HepG2 (cell line): ENCODE results near the gene FPGS. TPM values are rescaled to one million over a fixed set of nuclear protein-coding genes. Genes with fewer than 3 reads are reported as not detected.

Source experiments
- BRD4 ChIP-seq: sonication (generic); formaldehyde crosslinking; IDR thresholded peaks from 2 replicates; pipeline ENCODE4 v1.4.0; 2020; ENCODE audit warnings: missing genetic modification reagents
- CTCF ChIP-seq: sonication (generic); formaldehyde crosslinking; IDR thresholded peaks from 2 replicates; pipeline ENCODE4 v1.5.0; 2020; ENCODE audit warnings: mild to moderate bottlenecking, missing genetic modification reagents, moderate library complexity
- FUBP1 ChIP-seq: sonication (generic); formaldehyde crosslinking; IDR thresholded peaks from 2 replicates; pipeline ENCODE4 v1.5.1; 2020; ENCODE audit warnings: missing genetic modification reagents, mild to moderate bottlenecking, borderline replicate concordance
- HDAC1 ChIP-seq: sonication (generic); formaldehyde crosslinking; IDR thresholded peaks from 2 replicates; pipeline ENCODE4 v1.5.1; 2020; ENCODE audit warnings: mild to moderate bottlenecking, missing genetic modification reagents
- KMT2A ChIP-seq: sonication (generic); formaldehyde crosslinking; IDR thresholded peaks from 2 replicates; pipeline ENCODE4 v1.4.0; 2020; ENCODE audit warnings: missing genetic modification reagents
- MATR3 ChIP-seq: sonication (generic); formaldehyde crosslinking; IDR thresholded peaks from 2 replicates; pipeline ENCODE4 v1.4.0; 2020; ENCODE audit warnings: missing genetic modification reagents
- SMARCC2 ChIP-seq: fragments of 450-650 bp; IDR thresholded peaks from 2 replicates; pipeline ENCODE4 v1.6.1; 2017; ENCODE audit warnings: antibody characterized with exemption, mild to moderate bottlenecking
- TEAD3 ChIP-seq: optimal IDR thresholded peaks from 2 replicates; pipeline ENCODE3; 2016; ENCODE audit warnings: borderline replicate concordance
- ZBTB7B ChIP-seq: sonication (generic); formaldehyde crosslinking; IDR thresholded peaks from 2 replicates; pipeline ENCODE4 v1.4.0; 2020; ENCODE audit warnings: missing genetic modification reagents
- ZFYVE20 ChIP-seq: sonication (generic); formaldehyde crosslinking; IDR thresholded peaks from 2 replicates; pipeline ENCODE4 v1.8.0; 2023; ENCODE audit warnings: low read depth, mild to moderate bottlenecking, moderate library complexity, missing genetic modification reagents, borderline replicate concordance
- ZNF20 ChIP-seq: sonication (generic); formaldehyde crosslinking; IDR thresholded peaks from 2 replicates; pipeline ENCODE4 v1.4.0; 2020; ENCODE audit warnings: mild to moderate bottlenecking, moderate library complexity, missing genetic modification reagents
- ZNF326 ChIP-seq: sonication (generic); formaldehyde crosslinking; IDR thresholded peaks from 2 replicates; pipeline ENCODE4 v1.4.0; 2020; ENCODE audit warnings: missing genetic modification reagents, borderline replicate concordance
- ZNF558 ChIP-seq: sonication (generic); formaldehyde crosslinking; IDR thresholded peaks from 2 replicates; pipeline ENCODE4 v1.9.0; 2022; ENCODE audit warnings: mild to moderate bottlenecking, missing genetic modification reagents, borderline replicate concordance
- ZNF652 ChIP-seq: IDR thresholded peaks from 2 replicates; pipeline ENCODE4 v1.6.1; 2016; ENCODE audit warnings: low read depth, borderline replicate concordance
- polyA plus RNA-seq, 8 experiments: library from polyadenylated mRNA; depleted of rRNA in 3 of 8; stranded (reverse) in 7 of 8; unstranded in 1 of 8; fragments of >200 nt; fragmentation: Illumina TruSeq in 4 of 8; extraction: Trizol in 4 of 8; gene quantifications; 2 replicates each; pipeline versions ENCODE4 v1.2.1 to v1.2.3, GENCODE V29; 2011 to 2016; ENCODE audit warnings: low read depth in 4 of 8, missing spikeins in 1 of 8, mixed read lengths in 1 of 8; ENCODE audit not compliant: insufficient read depth in 1 of 8
- total RNA-seq, 5 experiments: library from RNA; depleted of rRNA; stranded (reverse); fragments of >200 nt; fragmentation: Illumina TruSeq; extraction: Trizol; gene quantifications; 2 replicates each; pipeline ENCODE4 v1.2.3, GENCODE V29; 2016; ENCODE audit warnings: low read depth in 1 of 5
- TF ChIP-seq, protein P1 (sequence below): sonication (generic); formaldehyde crosslinking; IDR thresholded peaks from 2 replicates; pipeline ENCODE4 v1.4.0; 2020; ENCODE audit warnings: missing genetic modification reagents; ENCODE audit errors: not compliant biosample characterization
- TF ChIP-seq, protein P2 (sequence below): sonication (generic); formaldehyde crosslinking; IDR thresholded peaks from 2 replicates; pipeline ENCODE4 v1.4.0; 2020; ENCODE audit warnings: missing genetic modification reagents
- TF ChIP-seq, protein P3 (sequence below): conservative IDR thresholded peaks from 2 replicates; pipeline ENCODE4 v1.6.1; 2018; ENCODE audit warnings: missing genetic modification reagents

FPGS gene
- total and polyA plus RNA-seq, 2 of the 13 experiments (the other 11 are each of a cell fraction or from before 2014, with no cell fraction given): 35.6 to 36.8 TPM

- no peak; the same call in 1 of the 2 replicates for TF ChIP-seq CTCF
- no peak for TF ChIP-seq ZFYVE20 (CRISPR knock-in tag)
- TF ChIP-seq ZBTB7B (CRISPR knock-in tag): peak; percentile 13; the same call in 1 of the 2 replicates
- TF ChIP-seq KMT2A: peak; percentile 7; the same call in 1 of the 2 replicates
- no peak for TF ChIP-seq ZNF326 (CRISPR knock-in tag)
- TF ChIP-seq, protein P1, sequence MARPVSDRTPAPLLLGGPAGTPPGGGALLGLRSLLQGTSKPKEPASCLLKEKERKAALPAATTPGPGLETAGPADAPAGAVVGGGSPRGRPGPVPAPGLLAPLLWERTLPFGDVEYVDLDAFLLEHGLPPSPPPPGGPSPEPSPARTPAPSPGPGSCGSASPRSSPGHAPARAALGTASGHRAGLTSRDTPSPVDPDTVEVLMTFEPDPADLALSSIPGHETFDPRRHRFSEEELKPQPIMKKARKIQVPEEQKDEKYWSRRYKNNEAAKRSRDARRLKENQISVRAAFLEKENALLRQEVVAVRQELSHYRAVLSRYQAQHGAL (CRISPR knock-in tag): no peak
- no peak for TF ChIP-seq ZNF20
- no peak for TF ChIP-seq MATR3
- TF ChIP-seq TEAD3: peak; percentile 46
- TF ChIP-seq, protein P2, sequence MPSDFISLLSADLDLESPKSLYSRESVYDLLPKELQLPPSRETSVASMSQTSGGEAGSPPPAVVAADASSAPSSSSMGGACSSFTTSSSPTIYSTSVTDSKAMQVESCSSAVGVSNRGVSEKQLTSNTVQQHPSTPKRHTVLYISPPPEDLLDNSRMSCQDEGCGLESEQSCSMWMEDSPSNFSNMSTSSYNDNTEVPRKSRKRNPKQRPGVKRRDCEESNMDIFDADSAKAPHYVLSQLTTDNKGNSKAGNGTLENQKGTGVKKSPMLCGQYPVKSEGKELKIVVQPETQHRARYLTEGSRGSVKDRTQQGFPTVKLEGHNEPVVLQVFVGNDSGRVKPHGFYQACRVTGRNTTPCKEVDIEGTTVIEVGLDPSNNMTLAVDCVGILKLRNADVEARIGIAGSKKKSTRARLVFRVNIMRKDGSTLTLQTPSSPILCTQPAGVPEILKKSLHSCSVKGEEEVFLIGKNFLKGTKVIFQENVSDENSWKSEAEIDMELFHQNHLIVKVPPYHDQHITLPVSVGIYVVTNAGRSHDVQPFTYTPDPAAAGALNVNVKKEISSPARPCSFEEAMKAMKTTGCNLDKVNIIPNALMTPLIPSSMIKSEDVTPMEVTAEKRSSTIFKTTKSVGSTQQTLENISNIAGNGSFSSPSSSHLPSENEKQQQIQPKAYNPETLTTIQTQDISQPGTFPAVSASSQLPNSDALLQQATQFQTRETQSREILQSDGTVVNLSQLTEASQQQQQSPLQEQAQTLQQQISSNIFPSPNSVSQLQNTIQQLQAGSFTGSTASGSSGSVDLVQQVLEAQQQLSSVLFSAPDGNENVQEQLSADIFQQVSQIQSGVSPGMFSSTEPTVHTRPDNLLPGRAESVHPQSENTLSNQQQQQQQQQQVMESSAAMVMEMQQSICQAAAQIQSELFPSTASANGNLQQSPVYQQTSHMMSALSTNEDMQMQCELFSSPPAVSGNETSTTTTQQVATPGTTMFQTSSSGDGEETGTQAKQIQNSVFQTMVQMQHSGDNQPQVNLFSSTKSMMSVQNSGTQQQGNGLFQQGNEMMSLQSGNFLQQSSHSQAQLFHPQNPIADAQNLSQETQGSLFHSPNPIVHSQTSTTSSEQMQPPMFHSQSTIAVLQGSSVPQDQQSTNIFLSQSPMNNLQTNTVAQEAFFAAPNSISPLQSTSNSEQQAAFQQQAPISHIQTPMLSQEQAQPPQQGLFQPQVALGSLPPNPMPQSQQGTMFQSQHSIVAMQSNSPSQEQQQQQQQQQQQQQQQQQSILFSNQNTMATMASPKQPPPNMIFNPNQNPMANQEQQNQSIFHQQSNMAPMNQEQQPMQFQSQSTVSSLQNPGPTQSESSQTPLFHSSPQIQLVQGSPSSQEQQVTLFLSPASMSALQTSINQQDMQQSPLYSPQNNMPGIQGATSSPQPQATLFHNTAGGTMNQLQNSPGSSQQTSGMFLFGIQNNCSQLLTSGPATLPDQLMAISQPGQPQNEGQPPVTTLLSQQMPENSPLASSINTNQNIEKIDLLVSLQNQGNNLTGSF (CRISPR knock-in tag): 0 out of 2 replicates have a peak, but pooled peaks have one; percentile 29
- no peak for TF ChIP-seq SMARCC2
- TF ChIP-seq, protein P3, sequence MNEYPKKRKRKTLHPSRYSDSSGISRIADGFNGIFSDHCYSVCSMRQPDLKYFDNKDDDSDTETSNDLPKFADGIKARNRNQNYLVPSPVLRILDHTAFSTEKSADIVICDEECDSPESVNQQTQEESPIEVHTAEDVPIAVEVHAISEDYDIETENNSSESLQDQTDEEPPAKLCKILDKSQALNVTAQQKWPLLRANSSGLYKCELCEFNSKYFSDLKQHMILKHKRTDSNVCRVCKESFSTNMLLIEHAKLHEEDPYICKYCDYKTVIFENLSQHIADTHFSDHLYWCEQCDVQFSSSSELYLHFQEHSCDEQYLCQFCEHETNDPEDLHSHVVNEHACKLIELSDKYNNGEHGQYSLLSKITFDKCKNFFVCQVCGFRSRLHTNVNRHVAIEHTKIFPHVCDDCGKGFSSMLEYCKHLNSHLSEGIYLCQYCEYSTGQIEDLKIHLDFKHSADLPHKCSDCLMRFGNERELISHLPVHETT: 0 out of 2 replicates have a peak, but pooled peaks have one; percentile 29
- no peak for TF ChIP-seq FUBP1 (CRISPR knock-in tag)
- TF ChIP-seq ZNF652 (CRISPR knock-in tag): no peak
- TF ChIP-seq HDAC1 (CRISPR knock-in tag): peak; percentile 78
- peak; percentile 31; the same call in 1 of the 2 replicates for TF ChIP-seq BRD4 (CRISPR knock-in tag)
- peak; percentile 82; the same call in 1 of the 2 replicates for TF ChIP-seq ZNF558 (CRISPR knock-in tag)
These were observed at the start of gene FPGS (continued) for GRCh38 chr9:127802576-127803443.
